ENCODE data around the gene PAGR1.

DNA sequence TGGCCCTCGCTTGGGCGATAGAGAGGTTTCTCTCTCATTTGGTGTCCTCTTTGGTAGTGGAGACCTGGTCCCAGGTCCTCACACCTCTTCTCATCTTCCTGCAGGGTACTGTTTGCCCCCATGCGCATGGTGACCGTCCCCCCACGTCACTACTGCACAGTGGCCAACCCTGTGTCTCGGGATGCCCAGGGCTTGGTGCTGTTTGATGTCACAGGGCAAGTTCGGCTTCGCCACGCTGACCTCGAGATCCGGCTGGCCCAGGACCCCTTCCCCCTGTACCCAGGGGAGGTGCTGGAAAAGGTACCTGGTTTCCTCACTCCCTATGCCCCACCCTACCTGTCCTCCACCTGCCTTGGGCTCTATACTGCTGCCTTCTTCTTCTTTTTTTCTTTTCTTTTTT, 14.8 kb downstream of the PAGR1 start:
- TF ChIP-seq JUND (IDR thresholded peaks at IDR 0.05) (no peak), YY1 (IDR thresholded peaks at IDR 0.05) (no peak), TAF1 (conservative IDR thresholded peaks at IDR 0.05) (no peak), HNF4G (IDR thresholded peaks at IDR 0.05) (no peak), GABPA (IDR thresholded peaks at IDR 0.05 in 1 of 2, conservative IDR thresholded peaks at IDR 0.05 in 1 of 2) (no peak), RXRA (IDR thresholded peaks at IDR 0.05) (no peak), RAD21 (IDR thresholded peaks at IDR 0.05) (no peak), SP1 (IDR thresholded peaks at IDR 0.05) (no peak), EGR1 (IDR thresholded peaks at IDR 0.05; ENCODE audit: low read depth in 2 of 2) (no peak)
- TF ChIP-seq, protein P1, sequence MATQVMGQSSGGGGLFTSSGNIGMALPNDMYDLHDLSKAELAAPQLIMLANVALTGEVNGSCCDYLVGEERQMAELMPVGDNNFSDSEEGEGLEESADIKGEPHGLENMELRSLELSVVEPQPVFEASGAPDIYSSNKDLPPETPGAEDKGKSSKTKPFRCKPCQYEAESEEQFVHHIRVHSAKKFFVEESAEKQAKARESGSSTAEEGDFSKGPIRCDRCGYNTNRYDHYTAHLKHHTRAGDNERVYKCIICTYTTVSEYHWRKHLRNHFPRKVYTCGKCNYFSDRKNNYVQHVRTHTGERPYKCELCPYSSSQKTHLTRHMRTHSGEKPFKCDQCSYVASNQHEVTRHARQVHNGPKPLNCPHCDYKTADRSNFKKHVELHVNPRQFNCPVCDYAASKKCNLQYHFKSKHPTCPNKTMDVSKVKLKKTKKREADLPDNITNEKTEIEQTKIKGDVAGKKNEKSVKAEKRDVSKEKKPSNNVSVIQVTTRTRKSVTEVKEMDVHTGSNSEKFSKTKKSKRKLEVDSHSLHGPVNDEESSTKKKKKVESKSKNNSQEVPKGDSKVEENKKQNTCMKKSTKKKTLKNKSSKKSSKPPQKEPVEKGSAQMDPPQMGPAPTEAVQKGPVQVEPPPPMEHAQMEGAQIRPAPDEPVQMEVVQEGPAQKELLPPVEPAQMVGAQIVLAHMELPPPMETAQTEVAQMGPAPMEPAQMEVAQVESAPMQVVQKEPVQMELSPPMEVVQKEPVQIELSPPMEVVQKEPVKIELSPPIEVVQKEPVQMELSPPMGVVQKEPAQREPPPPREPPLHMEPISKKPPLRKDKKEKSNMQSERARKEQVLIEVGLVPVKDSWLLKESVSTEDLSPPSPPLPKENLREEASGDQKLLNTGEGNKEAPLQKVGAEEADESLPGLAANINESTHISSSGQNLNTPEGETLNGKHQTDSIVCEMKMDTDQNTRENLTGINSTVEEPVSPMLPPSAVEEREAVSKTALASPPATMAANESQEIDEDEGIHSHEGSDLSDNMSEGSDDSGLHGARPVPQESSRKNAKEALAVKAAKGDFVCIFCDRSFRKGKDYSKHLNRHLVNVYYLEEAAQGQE (IDR thresholded peaks at IDR 0.05) = no peak
- TF ChIP-seq, protein P2, sequence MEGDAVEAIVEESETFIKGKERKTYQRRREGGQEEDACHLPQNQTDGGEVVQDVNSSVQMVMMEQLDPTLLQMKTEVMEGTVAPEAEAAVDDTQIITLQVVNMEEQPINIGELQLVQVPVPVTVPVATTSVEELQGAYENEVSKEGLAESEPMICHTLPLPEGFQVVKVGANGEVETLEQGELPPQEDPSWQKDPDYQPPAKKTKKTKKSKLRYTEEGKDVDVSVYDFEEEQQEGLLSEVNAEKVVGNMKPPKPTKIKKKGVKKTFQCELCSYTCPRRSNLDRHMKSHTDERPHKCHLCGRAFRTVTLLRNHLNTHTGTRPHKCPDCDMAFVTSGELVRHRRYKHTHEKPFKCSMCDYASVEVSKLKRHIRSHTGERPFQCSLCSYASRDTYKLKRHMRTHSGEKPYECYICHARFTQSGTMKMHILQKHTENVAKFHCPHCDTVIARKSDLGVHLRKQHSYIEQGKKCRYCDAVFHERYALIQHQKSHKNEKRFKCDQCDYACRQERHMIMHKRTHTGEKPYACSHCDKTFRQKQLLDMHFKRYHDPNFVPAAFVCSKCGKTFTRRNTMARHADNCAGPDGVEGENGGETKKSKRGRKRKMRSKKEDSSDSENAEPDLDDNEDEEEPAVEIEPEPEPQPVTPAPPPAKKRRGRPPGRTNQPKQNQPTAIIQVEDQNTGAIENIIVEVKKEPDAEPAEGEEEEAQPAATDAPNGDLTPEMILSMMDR (IDR thresholded peaks at IDR 0.05; ENCODE audit: low read depth, low read length, missing input control) = no peak
- TF ChIP-seq, protein P3, sequence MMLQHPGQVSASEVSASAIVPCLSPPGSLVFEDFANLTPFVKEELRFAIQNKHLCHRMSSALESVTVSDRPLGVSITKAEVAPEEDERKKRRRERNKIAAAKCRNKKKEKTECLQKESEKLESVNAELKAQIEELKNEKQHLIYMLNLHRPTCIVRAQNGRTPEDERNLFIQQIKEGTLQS (IDR thresholded peaks at IDR 0.05) = no peak

All from liver (tissue), 3 donors.